HepG2 (cell line): Measurements from ENCODE around the gene MIER1. TPM values are rescaled to one million over a fixed set of nuclear protein-coding genes. Genes with fewer than 3 reads are reported as not detected.

Experiments
- ATAC-seq: fragments of 200-7000 bp; cut with Tn5 transposase; 3 replicates; pipeline ENCODE4 v1.9.1; 2020; ENCODE audit warnings: mild to moderate bottlenecking, moderate library complexity
- BruUV-seq: library from RNA; stranded (reverse); fragments of 400-500 nt; replicated peaks from 2 replicates; lab custom pipeline; 2021; lab: Mats Ljungman, UMichigan
- CTCF ChIA-PET: fragments of 300-600 bp; formaldehyde crosslinking; extraction: SDS; loops from one replicate; lab custom pipeline; 2021; ENCODE audit warnings: low total read pairs, inconsistent platforms, low intra/inter-chr PET ratio; lab: Yijun Ruan, JAX
- POLR2A ChIA-PET: fragments of 350-600 bp; sonication (Branson Sonifier 250); formaldehyde crosslinking; loops from one replicate; lab custom pipeline; 2020; ENCODE audit warnings: antibody characterized with exemption, inconsistent platforms; lab: Yijun Ruan, JAX
- DNase-seq: peaks from one replicate; pipeline ENCODE4 v3.0.0-alpha.2; 2015; ENCODE audit warnings: low spot score
- FAIRE-seq: peaks from 3 replicates; lab custom pipeline; 2011; peaks lifted over from hg19 to GRCh38; lab: Jason Lieb, UNC
- H2AFZ ChIP-seq: one replicate; pipeline ENCODE4 v1.6.1; 2011; ENCODE audit warnings: low read length, inconsistent platforms
- H3K27ac ChIP-seq: fragments of 300-600 bp; 3 replicates; pipeline ENCODE4 v1.8.0; 2011; ENCODE audit warnings: mixed run types, mild to moderate bottlenecking, mixed read lengths, low read length, inconsistent platforms; ENCODE audit not compliant: insufficient read depth; ENCODE audit errors: extremely low read length
- H3K27me3 ChIP-seq, 2 experiments: fragments of 200-600 bp in 1 of 2; 2 replicates in 1 of 2; 3 replicates in 1 of 2; pipeline versions ENCODE4 v1.6.0 to v1.8.0; 2011; ENCODE audit warnings: low read length in 2 of 2, mild to moderate bottlenecking in 2 of 2, moderate library complexity in 2 of 2, inconsistent platforms in 1 of 2; ENCODE audit not compliant: insufficient read depth in 2 of 2, control insufficient read depth in 1 of 2
- H3K36me3 ChIP-seq, 2 experiments: fragments of 200-600 bp in 1 of 2; replicated peaks in 1 of 2; 2 replicates in 1 of 2; 3 replicates in 1 of 2; pipeline versions ENCODE4 v1.5.1 to v1.8.0; 2011; ENCODE audit warnings: low read length in 2 of 2, inconsistent platforms in 1 of 2; ENCODE audit not compliant: insufficient read depth in 2 of 2, control insufficient read depth in 1 of 2
- H3K4me1 ChIP-seq: 2 replicates; pipeline ENCODE4 v1.5.1; 2012; ENCODE audit warnings: low read length, inconsistent platforms; ENCODE audit not compliant: insufficient read depth
- H3K4me2 ChIP-seq: 2 replicates; pipeline ENCODE4 v1.6.0; 2011; ENCODE audit warnings: low read depth, low read length, inconsistent platforms
- H3K4me3 ChIP-seq, 3 experiments: fragments of 200-600 bp in 1 of 3; sonication (generic), shearing (Covaris generic) in 1 of 3; replicated peaks in 1 of 3; 2 replicates each; pipeline ENCODE4 v1.5.1; 2011 to 2016; ENCODE audit warnings: low read length in 3 of 3, inconsistent platforms in 2 of 3, low read depth in 2 of 3, mild to moderate bottlenecking in 2 of 3, control low read depth in 1 of 3, mixed read lengths in 1 of 3; ENCODE audit not compliant: insufficient read depth in 1 of 3
- H3K79me2 ChIP-seq: one replicate; pipeline ENCODE4 v1.6.1; 2011; ENCODE audit warnings: low read length, inconsistent platforms; ENCODE audit not compliant: insufficient read depth
- H3K9ac ChIP-seq: 2 replicates; pipeline ENCODE4 v1.6.0; 2011; ENCODE audit warnings: mild to moderate bottlenecking, low read depth, low read length, inconsistent platforms; ENCODE audit not compliant: insufficient read depth
- H3K9me3 ChIP-seq: 2 replicates; pipeline ENCODE4 v1.5.1; 2012; ENCODE audit warnings: mild to moderate bottlenecking, low read length
- H4K20me1 ChIP-seq: 2 replicates; pipeline ENCODE4 v1.6.0; 2011; ENCODE audit warnings: inconsistent platforms, mild to moderate bottlenecking, low read length, moderate library complexity; ENCODE audit not compliant: insufficient read depth
- ARHGAP35 ChIP-seq: sonication (generic); formaldehyde crosslinking; IDR thresholded peaks from 2 replicates; pipeline ENCODE4 v1.9.0; 2022; ENCODE audit warnings: mild to moderate bottlenecking, inconsistent platforms, moderate library complexity, missing genetic modification reagents, borderline replicate concordance
- BHLHE40 ChIP-seq: IDR thresholded peaks from 2 replicates; pipeline ENCODE4 v1.6.1; 2011; ENCODE audit warnings: low read length, improper control_type of control experiment
- NFE2 ChIP-seq: sonication (generic); formaldehyde crosslinking; IDR thresholded peaks from 2 replicates; pipeline ENCODE4 v1.4.0; 2020; ENCODE audit warnings: missing genetic modification reagents
- RARA ChIP-seq: IDR thresholded peaks from 2 replicates; pipeline ENCODE4 v1.6.1; 2016; ENCODE audit warnings: missing genetic modification reagents, missing compliant biosample characterization
- RXRA ChIP-seq: sonication (generic); formaldehyde crosslinking; IDR thresholded peaks from 2 replicates; pipeline ENCODE4 v1.5.1; 2020; ENCODE audit warnings: missing genetic modification reagents
- RXRB ChIP-seq: IDR thresholded peaks from 2 replicates; pipeline ENCODE4 v1.6.1; 2016; ENCODE audit warnings: borderline replicate concordance, missing genetic modification reagents, missing compliant biosample characterization
- SKI ChIP-seq: fragments of 450-650 bp; IDR thresholded peaks from one replicate; pipeline ENCODE4 v1.6.1; 2018; ENCODE audit warnings: mild to moderate bottlenecking; ENCODE audit not compliant: partially characterized antibody
- SSRP1 ChIP-seq: IDR thresholded peaks from 2 replicates; pipeline ENCODE4 v1.6.1; 2016; ENCODE audit warnings: control low read depth
- TMF1 ChIP-seq: sonication (generic); formaldehyde crosslinking; IDR thresholded peaks from 2 replicates; pipeline ENCODE4 v1.8.1; 2022; ENCODE audit warnings: low read depth, missing genetic modification reagents
- ZNF530 ChIP-seq: sonication (generic); formaldehyde crosslinking; IDR thresholded peaks from 2 replicates; pipeline ENCODE4 v1.5.0; 2020; ENCODE audit warnings: low read depth, mild to moderate bottlenecking, missing genetic modification reagents
- ZNF770 ChIP-seq: sonication (generic); formaldehyde crosslinking; IDR thresholded peaks from 2 replicates; pipeline ENCODE4 v1.5.0; 2020; ENCODE audit warnings: mild to moderate bottlenecking, missing genetic modification reagents
- ZSCAN5A ChIP-seq: sonication (generic); formaldehyde crosslinking; IDR thresholded peaks from 2 replicates; pipeline ENCODE4 v1.8.0; 2022; ENCODE audit warnings: mild to moderate bottlenecking, missing genetic modification reagents, borderline replicate concordance
- WGBS: methylation state at CpG from one replicate; pipeline ENCODE4 v1.1.6; 2017; ENCODE audit warnings: low lambda C conversion rate; 5-methylcytosine and 5-hydroxymethylcytosine counted together
- in situ Hi-C: cut with HindIII; loops from 2 replicates; pipeline ENCODE4 v1.10.0; 2017; ENCODE audit warnings: low pct_unique_long_range_greater_than_20kb; ENCODE audit not compliant: extremely low pct_ligation_motif_present
- intact Hi-C: fragments of 100-400 bp; cut with micrococcal nuclease; formaldehyde crosslinking; loops from one replicate; pipeline ENCODE4 v1.10.0; 2022; ENCODE audit not compliant: unreplicated experiment
- polyA plus RNA-seq, 8 experiments: library from polyadenylated mRNA; depleted of rRNA in 3 of 8; stranded (reverse) in 7 of 8; unstranded in 1 of 8; fragments of >200 nt; fragmentation: Illumina TruSeq in 4 of 8; extraction: Trizol in 4 of 8; gene quantifications; 2 replicates each; pipeline versions ENCODE4 v1.2.1 to v1.2.3, GENCODE V29; 2011 to 2016; ENCODE audit warnings: low read depth in 4 of 8, missing spikeins in 1 of 8, mixed read lengths in 1 of 8; ENCODE audit not compliant: insufficient read depth in 1 of 8
- total RNA-seq, 5 experiments: library from RNA; depleted of rRNA; stranded (reverse); fragments of >200 nt; fragmentation: Illumina TruSeq; extraction: Trizol; gene quantifications; 2 replicates each; pipeline ENCODE4 v1.2.3, GENCODE V29; 2016; ENCODE audit warnings: low read depth in 1 of 5

The MIER1 gene
- total and polyA plus RNA-seq, 2 of the 13 experiments (the other 11 are each of a cell fraction or from before 2014, with no cell fraction given): 7.0 to 30.4 TPM

- no peaks in the 10 kb centered on the region; the same call in none of the 2 replicates for H4K20me1 ChIP-seq
- CTCF ChIA-PET: no interaction called here
- BruUV-seq: no TSS peak
- intact Hi-C loops: loop anchor here (2.0 kb wide), 1 partner anchor 14 kb away; no protein-coding TSS in a partner anchor
- ATAC-seq (peak; percentile 95), FAIRE-seq (no peak), DNase-seq (peak; percentile 79)
- H2AFZ ChIP-seq: no peak overlapping the region
- H3K27me3 ChIP-seq: no peaks in the 10 kb centered on the region
- no peaks in the 10 kb centered on the region for H3K9me3 ChIP-seq
- POLR2A ChIA-PET: interaction anchor here (1.5 to 1.7 kb wide), 3 partner anchors 11 to 20 kb away, joined by 8 to 19 read pairs (median 14); partner anchors contain the start of genes DNAI4 and MIER1
- peak overlapping the region; percentile 59 for H3K27ac ChIP-seq
- no peak overlapping the region for H3K4me2 ChIP-seq
- in situ Hi-C loops: loop anchor here (25.0 kb wide), 1 partner anchor 468 kb away; no protein-coding TSS in a partner anchor
- peaks cover 46% of the 10 kb centered on the region for H3K79me2 ChIP-seq
- H3K9ac ChIP-seq: no peak overlapping the region
- H3K4me3 ChIP-seq: no peak overlapping the region
- WGBS: 72% methylated on average over 7 of the region's 7 CpGs
- peaks cover 4 to 32% of the 10 kb centered on the region in 2 experiments for H3K36me3 ChIP-seq
- peaks cover 47% of the 10 kb centered on the region for H3K4me1 ChIP-seq
- TF ChIP-seq TMF1: no peak
- TF ChIP-seq RXRA (CRISPR knock-in tag): peak; percentile 63; the same call in 1 of the 2 replicates
- TF ChIP-seq ZNF770: peak; percentile 22; the same call in 1 of the 2 replicates
- no peak for TF ChIP-seq NFE2 (CRISPR knock-in tag)
- no peak for TF ChIP-seq SSRP1
- no peak for TF ChIP-seq ARHGAP35
- TF ChIP-seq SKI: no peak
- TF ChIP-seq BHLHE40: 0 out of 2 replicates have a peak, but pooled peaks have one; percentile 23
- peak; percentile 69 for TF ChIP-seq RXRB
- no peak for TF ChIP-seq ZSCAN5A (CRISPR knock-in tag)
- no peak for TF ChIP-seq ZNF530 (CRISPR knock-in tag)
- peak; percentile 88 for TF ChIP-seq RARA (CRISPR knock-in tag)
Observed at GRCh38 chr1:66944330-66945274, 19.8 kb downstream of the MIER1 start.
